Type B pancreatic cell (in vitro differentiated cells): ENCODE measurements around the gene KLHL29. TPM values are rescaled to one million over a fixed set of nuclear protein-coding genes. Genes with fewer than 3 reads are reported as not detected.

Experiments used
- DNase-seq: peaks from one replicate; pipeline ENCODE4 v3.0.0; 2021; ENCODE audit warnings: mixed read lengths; ENCODE audit not compliant: unreplicated experiment; ENCODE audit errors: extremely low spot score
- H3K27ac Mint-ChIP-seq: 2 replicates; pipeline ENCODE4 v1.8.0; 2021; ENCODE audit warnings: mild to moderate bottlenecking, mixed read lengths
- H3K27me3 Mint-ChIP-seq: 2 replicates; pipeline ENCODE4 v1.8.0; 2021; ENCODE audit warnings: mixed read lengths
- H3K36me3 Mint-ChIP-seq: 2 replicates; pipeline ENCODE4 v1.8.0; 2021; ENCODE audit warnings: mixed read lengths
- H3K4me1 Mint-ChIP-seq: one replicate; pipeline ENCODE4 v1.8.0; 2021; ENCODE audit warnings: mixed read lengths; ENCODE audit not compliant: unreplicated experiment
- H3K4me3 Mint-ChIP-seq: 2 replicates; pipeline ENCODE4 v1.8.0; 2021; ENCODE audit warnings: mild to moderate bottlenecking, mixed read lengths
- H3K9me3 Mint-ChIP-seq: 2 replicates; pipeline ENCODE4 v1.8.0; 2021; ENCODE audit warnings: mixed read lengths
- total RNA-seq: library from RNA; stranded (reverse); gene quantifications from 2 replicates; pipeline ENCODE4 v1.2.1, GENCODE V29; 2021; ENCODE audit warnings: low replicate concordance
- TF ChIP-seq, protein P1 (sequence below): fragments of 200-600 bp; sonication (generic); conservative IDR thresholded peaks from 2 replicates; pipeline ENCODE4 v1.5.0; 2021; ENCODE audit warnings: antibody characterized with exemption, mild to moderate bottlenecking

KLHL29 gene
- total RNA-seq, 1 donor from 2014 or later, result 24.1 TPM

GRCh38 chr2:23486684-23487075 is 101.7 kb downstream of the KLHL29 start:
- DNase-seq, result no peak
- H3K4me1 Mint-ChIP-seq, result peaks cover 23% of the 10 kb centered on the region
- H3K4me3 Mint-ChIP-seq, result no peak overlapping the region
- H3K27me3 Mint-ChIP-seq, result no peaks in the 10 kb centered on the region
- no peaks in the 10 kb centered on the region for H3K9me3 Mint-ChIP-seq
- no peak overlapping the region for H3K27ac Mint-ChIP-seq
- TF ChIP-seq, protein P1, sequence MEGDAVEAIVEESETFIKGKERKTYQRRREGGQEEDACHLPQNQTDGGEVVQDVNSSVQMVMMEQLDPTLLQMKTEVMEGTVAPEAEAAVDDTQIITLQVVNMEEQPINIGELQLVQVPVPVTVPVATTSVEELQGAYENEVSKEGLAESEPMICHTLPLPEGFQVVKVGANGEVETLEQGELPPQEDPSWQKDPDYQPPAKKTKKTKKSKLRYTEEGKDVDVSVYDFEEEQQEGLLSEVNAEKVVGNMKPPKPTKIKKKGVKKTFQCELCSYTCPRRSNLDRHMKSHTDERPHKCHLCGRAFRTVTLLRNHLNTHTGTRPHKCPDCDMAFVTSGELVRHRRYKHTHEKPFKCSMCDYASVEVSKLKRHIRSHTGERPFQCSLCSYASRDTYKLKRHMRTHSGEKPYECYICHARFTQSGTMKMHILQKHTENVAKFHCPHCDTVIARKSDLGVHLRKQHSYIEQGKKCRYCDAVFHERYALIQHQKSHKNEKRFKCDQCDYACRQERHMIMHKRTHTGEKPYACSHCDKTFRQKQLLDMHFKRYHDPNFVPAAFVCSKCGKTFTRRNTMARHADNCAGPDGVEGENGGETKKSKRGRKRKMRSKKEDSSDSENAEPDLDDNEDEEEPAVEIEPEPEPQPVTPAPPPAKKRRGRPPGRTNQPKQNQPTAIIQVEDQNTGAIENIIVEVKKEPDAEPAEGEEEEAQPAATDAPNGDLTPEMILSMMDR, result no peak
- H3K36me3 Mint-ChIP-seq, result peaks cover 3% of the 10 kb centered on the region

DNA sequence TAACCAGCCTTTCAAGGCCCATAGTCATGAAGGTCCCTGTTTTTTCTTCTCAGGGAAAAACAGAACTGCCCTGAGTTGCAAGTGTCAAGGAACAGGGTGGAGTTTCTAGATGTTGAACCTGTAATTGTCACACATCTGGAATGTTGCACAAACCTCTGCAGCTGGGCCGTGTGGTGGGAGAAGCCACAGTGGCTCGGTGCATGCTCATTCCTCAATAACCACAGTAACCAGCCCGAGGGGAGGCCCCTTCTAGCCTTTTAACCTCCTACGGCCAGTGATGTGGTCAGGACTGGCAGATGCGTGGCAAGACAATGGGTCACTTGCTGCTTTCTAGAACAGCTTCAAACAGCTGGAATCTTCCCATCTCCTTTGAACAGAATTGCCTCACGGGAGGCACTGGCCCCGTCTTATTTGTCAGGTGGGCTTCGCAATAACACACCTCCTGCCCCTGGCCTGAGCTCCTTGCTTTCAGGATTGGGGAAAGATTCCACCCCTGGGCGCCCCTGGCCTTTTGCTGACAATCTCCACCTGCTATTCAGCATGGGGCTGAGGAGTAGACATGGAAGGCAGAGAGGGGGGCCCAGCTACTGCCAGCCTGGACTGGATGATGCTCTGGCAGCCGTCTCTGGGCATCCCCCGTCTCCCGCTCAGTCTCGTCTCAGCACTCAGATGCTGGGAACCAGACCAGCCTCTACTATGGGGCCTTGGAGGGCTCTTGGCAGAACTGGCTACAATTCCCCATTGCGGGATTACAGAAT is 102.9 kb downstream of the KLHL29 start:
- Mint-ChIP-seq H3K9me3 (no peaks in the 10 kb centered on the region), H3K27ac (no peak overlapping the region), H3K4me3 (no peak overlapping the region), H3K36me3 (no peaks in the 10 kb centered on the region), H3K27me3 (no peaks in the 10 kb centered on the region), H3K4me1 (peaks cover 29% of the 10 kb centered on the region)
- no peak for DNase-seq
- TF ChIP-seq, protein P1, result no peak

GRCh38 chr2:23488584-23488983 is 103.6 kb downstream of the KLHL29 start:
- no peaks in the 10 kb centered on the region for H3K9me3 Mint-ChIP-seq
- no peak for DNase-seq
- H3K36me3 Mint-ChIP-seq, result no peaks in the 10 kb centered on the region
- H3K4me3 Mint-ChIP-seq, result no peak overlapping the region
- peak overlapping the region; percentile 29 for H3K27ac Mint-ChIP-seq
- TF ChIP-seq, protein P1, result no peak
- H3K4me1 Mint-ChIP-seq, result peaks cover 36% of the 10 kb centered on the region
- H3K27me3 Mint-ChIP-seq, result no peaks in the 10 kb centered on the region

DNA sequence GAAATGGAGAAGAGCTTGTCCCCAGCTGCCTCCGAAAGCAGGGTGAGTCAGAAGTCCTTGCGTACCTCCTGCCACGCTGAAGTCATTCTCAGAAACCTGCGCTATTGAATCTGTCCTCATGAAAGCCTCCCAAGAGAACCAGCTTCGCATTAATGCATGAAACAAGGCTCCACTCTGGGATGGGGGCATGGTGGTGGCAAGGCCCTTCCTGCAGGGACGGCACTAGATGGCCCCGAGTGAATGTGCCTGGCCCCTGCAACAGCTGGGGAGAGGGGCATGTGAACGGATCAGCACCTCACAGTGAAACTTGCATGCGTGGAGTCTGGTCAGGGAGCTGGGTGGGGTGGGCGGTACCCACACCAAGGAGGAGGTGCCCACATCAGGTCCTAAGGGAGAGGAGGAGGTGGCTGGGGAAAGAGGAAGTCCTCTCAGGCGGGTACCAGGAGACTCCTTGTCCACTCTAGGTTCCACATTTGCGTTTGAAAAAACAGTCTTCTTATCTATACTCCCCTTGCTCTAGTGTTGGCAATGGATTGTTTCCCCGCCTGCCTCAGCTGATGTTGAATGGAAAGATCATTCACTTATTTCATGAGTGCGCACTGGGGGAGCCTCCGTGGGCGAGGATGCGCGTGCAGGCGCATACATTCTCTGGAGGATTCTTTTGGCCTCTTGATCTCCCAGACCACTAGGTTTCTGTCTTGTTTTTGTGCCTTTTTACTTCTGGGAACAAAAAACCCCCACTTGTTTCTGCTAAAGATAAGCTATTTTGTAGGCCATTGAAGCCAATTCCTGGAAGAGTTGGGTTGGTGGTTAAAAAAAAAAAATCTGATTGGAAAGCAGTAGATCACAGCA is 104.7 kb downstream of the KLHL29 start:
- Mint-ChIP-seq H3K27ac (no peak overlapping the region), H3K4me1 (peaks cover 40% of the 10 kb centered on the region)
- no peak for DNase-seq

GRCh38 chr2:23491591-23492336 is 106.8 kb downstream of the KLHL29 start:
- Mint-ChIP-seq H3K4me1 (peaks cover 35% of the 10 kb centered on the region), H3K27me3 (no peaks in the 10 kb centered on the region), H3K4me3 (no peak overlapping the region), H3K27ac (no peak overlapping the region), H3K36me3 (no peaks in the 10 kb centered on the region), H3K9me3 (no peaks in the 10 kb centered on the region)
- DNase-seq, result no peak
- TF ChIP-seq, protein P1, result no peak

More for the DNA sequence above, 104.7 kb downstream of the KLHL29 start:
- TF ChIP-seq, protein P1, result no peak
- Mint-ChIP-seq H3K4me3 (no peak overlapping the region), H3K9me3 (no peaks in the 10 kb centered on the region), H3K36me3 (no peaks in the 10 kb centered on the region), H3K27me3 (no peaks in the 10 kb centered on the region)
